HG03280 (cell line): ENCODE results near the gene CACNA1C.

Source experiments
- ATAC-seq: cut with Tn5 transposase; IDR thresholded peaks from one replicate; pipeline ENCODE4 v1.9.1; 2021; ENCODE audit warnings: mild to moderate bottlenecking, moderate library complexity; ENCODE audit not compliant: unreplicated experiment

The CACNA1C gene

DNA sequence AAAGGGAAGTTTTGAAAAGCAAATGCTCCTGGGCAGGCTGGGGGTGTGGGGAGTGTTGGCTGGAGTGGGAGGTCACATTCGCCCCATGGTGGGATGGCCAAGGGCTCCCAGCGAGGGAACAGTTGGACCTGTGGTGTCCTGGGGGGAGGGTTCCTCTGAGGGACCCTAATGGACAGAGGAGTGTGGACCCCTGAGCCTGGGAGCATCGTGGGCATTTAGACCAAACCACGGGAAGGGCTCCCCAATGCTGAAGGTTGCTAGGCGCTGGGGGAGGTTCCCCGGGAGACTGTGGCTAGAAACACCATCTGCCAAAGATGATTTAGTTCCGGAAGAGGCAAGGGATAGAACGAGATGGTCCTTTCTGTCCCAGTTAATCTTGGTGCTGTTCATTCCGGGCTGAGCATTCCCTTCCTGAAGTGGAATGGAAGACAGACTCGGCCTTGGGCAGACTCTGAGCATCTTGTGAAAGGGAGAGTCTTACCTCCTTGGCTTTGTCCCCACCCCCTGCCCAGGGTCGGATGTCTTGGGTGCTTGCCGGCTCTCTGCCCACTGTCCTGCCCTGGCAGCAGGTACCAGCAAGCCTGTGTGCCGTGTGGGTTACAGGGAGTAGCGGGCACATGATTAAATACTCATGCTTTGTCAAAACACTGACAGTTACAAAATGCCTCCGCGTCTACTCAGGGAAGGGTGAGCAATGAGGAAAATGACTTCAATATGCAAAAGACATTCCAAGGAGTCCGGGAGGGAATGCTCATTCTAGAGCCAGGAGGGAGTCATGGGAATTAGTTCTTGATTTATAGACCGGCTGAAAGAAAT is 215.9 kb downstream of the CACNA1C start:
- ATAC-seq, result no peak

DNA sequence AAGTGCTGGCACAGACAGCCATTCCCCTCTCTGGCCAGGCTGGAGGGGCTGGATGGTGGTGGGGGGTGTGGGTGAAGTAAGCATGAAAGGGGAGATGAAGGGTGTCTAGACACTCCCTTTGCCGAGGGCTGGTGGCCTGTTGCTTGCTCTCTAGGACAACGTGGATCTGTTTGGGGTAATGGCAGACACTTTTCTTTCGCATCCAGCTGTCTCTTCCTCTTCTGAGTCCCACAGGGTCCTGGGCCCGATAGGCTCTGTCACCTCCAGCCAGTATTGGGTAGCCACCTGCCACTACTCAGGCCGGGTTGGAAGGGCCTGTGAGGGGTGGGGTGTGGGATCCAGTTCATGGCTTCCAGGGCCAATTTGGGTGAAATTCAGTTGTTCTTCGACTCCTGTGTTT is 218.1 kb downstream of the CACNA1C start:
- no peak for ATAC-seq

DNA sequence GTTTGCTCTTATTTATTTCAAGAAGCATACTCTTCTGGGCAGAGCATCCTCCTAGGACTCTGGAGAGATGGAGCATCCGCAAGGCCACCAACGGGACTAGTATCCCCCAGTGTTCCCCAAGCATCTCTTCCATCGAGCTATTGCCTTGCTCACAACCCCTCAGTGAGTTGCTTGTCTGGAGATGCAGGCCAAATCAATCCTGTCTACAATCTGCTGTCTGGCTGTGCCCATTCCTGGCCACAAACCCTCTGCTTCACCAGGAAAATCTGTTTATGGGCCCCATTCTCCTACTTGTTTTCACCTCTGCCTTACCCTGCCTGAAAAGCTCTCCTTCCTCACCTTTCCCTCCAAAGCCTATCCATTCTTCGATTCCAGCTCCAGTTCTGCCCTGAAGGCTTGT is 219.2 kb downstream of the CACNA1C start:
- no peak for ATAC-seq

DNA sequence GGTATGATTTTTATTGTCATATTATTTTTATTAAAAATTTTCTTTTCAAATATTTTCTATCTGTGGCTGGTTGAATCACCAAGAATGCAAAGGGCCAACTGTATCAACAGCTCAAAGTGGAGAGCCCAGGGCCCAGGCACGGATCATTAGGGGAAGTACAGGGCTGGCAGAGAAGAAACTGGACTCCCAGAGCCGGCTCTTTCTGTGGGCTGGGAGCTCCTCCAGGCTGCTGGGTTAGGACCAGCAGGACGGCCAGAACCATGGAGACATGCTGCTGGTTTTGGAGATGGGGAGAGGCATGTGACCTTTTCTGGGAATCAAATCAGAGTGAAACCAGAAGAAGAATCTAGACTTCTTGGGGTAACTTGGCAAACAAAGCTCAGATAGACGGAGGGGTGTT is 220.5 kb downstream of the CACNA1C start:
- no peak for ATAC-seq

DNA sequence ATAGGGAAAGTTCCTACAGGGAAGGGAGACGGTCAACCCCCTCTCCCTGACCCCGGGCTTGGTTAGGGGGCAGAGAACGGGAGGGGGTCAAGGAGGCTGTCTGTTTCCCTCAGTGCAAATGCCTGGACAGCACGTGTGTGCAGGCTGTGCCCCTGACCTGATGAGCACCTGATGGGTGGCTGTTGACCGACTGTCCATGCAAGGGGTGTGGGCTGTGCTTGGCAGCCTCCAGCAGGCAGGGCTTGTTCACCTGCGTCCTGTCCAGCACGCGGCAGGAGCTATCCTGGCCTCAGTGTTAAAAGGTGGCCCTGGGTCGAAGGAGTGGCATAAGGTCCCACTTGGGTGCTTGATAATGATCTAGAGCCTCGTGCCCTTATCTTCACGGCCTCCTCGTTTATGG is 221.0 kb downstream of the CACNA1C start:
- no peak for ATAC-seq

DNA sequence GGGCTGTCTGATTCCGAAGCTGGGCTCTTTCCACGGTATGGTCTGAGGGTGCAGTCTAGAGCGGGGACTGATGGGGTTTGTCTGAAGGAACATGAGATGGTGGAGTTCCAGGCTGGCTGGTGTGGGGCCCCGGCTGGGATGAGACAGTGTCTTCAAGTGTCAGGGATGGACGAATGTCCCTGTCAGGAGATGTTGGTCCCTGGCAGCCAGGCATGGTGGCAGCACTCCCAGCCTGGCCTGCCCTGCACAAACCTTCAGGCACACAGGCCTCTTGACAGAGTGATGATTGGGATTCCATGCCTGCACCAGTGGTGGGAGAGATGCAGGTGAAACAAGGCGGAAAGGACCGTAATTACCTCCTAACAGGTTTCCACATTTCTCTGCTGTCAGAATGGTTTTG is 221.9 kb downstream of the CACNA1C start:
- ATAC-seq, result no peak

DNA sequence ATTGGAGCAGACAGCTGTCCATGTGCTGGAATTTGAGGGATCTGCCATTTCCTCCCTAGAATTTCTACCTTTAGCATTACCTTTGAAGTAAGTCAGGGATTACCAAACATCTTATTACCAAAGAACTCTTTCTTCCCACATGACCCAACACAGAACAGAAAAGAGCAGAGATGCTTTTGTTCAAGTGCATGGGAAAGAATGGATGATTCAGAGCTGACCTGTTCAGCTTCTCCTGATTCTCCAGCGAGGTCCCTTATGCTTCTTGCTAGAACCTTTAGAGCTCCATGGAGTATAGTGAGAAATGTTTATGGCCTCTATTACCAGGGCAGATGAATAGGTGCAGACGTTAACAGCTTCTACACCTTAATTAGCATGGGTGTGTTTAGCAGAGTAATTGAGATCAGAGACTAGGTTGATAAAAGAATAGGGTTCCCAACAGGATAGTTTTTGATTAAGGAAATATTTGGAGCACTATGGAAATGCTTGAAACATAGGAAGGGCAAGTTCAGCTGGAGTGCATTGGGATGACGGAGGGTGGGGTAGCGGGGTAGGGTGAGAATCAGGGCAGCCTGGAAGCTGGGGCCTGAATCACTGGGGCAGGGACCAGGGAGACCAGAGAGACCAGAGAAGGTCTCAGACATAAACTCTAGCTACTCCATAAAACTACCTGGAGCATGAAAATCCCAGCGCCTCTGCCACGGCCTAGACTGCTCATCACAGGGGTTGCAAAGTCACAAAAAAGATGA is 223.7 kb downstream of the CACNA1C start:
- no peak for ATAC-seq

DNA sequence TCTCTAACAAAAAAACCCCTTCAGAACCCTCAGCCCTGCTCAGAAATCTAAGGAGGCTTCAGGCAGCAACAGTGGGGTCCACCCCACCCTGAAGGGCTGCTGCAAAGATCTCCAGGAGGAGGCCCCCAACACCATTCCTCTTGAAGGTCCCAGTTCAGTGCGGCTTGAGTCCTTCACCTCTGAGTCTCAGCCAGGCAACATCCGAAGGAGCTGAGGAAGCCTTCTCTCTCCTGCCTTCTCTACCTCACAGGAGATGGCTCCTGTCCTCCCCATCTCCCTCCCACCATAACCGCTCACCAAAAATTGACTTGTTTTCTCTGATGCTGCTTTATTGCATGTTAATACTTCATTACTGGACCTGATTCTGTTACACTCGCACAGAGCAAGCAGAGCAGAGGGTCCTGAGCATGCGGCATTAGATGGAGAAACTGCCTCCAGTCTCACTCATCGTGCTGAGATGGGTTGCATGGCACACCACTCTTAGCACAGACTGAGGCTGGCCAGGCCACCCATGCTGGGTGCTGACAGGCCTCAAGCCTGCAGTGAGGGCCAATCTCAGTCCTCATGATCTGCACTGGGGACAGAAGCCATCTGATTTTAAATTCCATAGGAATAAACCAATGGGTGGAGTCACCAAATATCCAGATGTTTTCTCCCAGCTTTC is 224.8 kb downstream of the CACNA1C start:
- ATAC-seq, result no peak

DNA sequence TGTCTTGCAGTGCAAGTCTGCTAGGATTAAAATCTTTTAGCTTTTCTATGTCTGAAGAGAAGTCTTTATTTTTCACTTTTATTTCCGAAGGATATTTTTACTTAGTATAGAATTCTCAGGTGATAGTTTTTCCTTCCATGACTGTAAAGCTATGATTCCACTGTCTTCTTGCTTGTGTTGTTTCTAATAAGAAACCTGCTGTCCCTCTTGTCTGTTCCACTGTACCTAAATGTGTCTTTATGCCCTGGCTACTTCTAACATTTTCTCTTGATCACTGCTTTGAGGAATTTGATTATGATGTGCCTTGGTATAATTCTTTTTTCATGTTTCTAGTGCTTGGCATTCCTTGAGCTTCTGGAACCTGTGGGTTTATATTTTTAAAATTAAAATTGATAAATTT is 228.7 kb downstream of the CACNA1C start:
- ATAC-seq, result no peak

DNA sequence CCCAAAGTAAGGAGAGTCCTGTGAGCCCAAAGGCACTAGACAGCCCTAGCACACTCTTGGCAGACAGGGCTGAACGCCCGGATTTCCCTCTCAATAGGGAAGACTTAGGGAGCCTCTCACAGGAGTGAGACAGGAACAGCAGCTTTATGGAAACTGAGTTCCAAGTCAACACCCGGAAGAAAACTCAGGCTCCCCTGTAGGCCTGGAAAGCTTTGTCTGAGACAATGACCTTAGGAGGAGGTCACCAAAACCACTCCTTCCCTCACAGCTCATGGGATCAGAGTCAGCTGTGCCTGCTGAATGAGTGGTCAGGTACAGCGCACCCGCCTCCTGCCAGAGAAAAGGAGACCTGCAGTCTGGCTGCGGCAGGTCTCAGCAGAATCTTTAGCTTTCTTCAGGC is 229.5 kb downstream of the CACNA1C start:
- ATAC-seq, result no peak

DNA sequence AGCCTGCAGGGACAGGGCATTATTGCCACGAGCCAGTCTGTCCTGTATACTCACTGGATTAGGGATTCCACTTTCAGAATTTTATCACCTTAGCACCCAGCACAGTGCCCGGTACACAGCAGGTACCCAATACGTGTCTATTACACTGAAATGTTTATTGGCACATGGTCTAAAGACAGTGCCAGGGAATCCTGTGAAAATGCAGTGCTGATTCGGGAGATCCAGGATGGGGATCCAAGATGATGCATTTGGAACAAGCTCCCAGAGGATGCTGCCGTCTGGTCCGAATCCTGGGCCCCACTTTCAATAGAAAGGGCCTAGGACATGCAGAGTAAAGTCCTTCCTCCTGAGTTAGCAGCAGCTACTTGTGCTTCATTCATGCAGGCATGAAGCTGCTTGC is 230.7 kb downstream of the CACNA1C start:
- ATAC-seq, result no peak

DNA sequence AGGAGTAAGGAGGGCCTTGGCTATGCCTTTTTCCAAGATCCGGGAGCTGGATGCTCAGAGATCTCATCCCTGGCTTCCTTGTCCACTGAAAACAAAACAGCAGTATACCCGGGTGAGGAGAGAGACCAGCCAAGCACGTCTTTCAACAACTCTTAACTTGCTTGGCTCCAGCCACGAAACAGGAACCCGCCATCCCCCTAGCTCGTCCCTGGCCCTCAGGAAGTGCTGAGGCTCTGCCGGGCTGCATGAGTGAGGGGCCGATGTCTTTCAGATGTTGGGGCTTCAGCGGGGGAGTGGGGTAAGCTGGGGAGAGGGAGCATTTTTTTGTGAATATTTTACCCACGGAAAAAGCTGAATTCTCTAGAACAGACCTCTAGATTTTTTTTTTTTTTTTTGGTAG is 231.1 kb downstream of the CACNA1C start:
- ATAC-seq, result no peak

DNA sequence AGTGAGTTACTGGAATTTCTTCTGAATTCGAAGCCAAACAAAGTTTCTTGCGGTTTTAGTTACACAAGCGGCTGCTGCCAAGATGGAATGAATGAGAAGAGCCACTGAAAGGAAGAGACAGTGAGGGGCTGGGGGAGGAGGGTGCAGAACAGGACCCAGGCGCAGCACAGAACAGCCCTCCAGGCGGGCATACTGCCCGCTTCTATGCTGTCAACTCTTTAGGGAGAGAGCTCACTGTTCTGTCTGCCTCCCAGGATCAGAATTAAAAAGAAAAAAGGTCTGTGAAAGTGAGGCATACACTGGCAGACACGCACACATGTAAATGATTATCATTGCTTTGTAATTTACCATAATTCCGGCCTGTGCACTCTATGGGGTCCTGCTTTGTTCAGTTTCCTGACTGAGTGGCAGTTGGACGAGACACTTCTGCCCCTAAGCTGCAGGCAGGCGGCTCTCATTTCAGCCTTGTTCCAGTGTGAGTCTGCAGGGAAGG is 231.6 kb downstream of the CACNA1C start:
- ATAC-seq, result no peak

DNA sequence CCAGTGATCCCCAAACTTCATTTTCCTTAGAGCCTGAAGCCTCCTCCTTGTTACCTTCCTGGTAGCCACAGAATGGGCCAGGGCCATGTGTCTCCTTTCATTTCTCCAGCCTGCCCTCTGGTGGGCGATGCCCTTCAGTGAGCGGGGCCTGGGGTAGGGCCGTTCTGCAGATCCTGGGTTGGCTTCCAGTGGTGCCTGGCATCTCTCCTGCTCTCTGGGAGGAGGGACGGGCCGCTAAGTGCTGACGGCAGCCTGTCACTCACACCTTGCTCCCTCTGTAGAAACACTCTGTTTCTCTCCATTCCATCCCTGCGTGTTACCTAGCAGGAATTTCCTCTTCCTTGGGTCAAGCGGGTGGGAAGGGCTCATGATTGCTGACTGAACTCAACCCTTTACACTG is 232.1 kb downstream of the CACNA1C start:
- no peak for ATAC-seq

DNA sequence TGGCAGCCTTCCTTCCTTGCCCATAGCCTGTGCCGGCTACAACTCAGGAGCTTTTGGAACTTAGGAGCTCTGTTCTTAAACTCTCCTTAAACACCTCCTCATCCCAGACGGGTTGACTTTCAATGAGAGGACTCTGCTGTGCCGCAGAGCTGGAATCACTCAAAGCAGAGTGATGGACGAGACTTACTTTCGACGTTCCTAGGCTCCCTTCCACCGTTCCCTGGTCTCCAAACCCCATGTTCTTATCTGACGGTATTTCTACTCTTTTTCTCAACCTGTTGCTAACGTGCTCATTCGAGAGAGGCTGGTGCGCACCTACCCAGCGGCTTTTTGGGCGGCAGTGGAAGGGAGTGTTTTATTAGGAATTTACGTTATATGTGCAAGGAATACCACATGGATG is 232.7 kb downstream of the CACNA1C start:
- ATAC-seq, result no peak

DNA sequence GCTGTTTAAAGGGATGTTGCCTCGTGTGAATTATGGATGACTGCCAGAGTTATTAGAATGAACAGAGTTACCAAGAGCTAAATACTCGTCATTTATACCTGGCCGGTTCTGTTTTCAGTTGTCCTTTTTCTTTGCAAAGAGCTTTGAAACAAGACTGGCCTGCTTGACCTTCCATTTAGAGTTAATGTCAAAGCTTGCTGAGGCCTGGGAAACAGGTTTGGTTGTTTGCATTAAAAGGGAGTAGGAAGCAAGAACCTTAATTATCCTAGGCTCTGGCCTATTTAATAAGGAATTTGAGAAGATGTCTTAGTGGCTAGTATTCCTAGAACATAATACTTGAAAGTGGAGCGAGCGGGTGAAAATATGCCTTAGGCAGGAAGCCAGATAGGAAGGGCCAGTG is 233.3 kb downstream of the CACNA1C start:
- no peak for ATAC-seq

DNA sequence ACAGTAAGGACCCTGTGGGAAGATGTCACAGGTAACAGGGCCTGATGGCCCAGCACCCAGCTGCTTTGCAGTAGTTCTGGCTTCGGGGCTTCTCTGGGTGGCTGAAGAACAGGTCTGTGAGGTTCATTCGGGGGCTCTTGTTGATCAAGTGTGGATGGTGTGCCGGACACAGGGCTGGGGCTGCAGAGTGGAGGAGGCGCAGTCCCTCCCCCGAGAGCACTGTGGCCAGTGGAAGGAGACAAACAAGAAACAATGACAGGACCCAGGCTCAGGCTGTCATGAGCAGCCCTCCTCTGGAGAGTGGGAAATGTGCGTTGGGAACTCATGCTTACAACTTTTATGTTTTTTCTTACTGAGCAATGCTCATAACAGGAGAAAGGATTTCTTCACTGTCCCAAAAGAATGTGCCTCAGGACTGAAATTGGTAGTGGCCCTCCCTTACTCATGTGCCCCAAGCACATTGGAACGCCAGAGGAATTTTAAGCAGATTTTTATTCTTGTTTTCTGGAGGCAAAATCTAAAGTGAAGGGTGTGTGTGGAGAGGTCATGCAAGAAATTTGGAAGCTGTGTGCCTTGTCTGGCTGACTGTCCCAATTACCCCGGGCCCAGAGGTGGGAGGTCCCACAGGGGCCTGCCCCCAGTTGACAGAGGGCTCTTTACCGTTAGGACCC is 233.8 kb downstream of the CACNA1C start:
- ATAC-seq, result no peak

DNA sequence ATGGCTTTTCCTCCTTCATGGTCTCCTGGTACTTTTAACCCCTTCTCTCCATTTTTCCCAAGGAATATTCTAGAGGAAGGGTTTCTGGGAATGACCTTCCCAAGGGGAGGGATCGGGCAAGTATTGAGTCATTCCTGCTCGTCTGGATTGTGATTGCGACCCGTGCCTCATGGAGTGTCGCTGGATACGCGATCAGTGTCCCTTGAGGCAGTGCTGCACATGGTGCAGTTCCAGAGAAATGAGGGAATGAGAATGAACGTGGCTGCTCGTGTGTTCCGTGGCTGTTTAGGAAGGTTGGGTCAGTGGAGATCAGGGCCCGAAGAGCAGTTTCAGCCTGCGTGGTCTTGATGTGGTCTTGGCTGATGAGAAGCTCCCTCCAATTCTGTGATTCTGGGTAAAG is 234.4 kb downstream of the CACNA1C start:
- no peak for ATAC-seq

DNA sequence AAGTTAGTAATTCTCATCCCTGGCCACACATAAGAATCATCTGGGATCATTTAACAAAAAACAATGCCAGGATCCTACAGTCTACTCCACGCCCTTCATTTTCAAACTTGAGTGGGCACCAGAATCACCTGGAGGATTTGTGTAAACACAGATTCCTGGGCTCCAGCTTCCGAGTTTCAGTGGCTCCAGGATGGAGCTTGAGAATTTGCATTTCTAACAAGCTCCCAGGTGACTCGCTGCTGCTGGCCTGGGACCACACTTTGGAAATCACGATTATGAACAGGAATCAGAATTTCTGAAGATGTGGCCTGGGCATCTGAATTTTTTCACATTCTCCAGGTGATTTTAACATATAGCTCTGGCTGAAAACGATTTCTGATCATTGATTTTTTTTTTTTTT is 234.8 kb downstream of the CACNA1C start:
- no peak for ATAC-seq

DNA sequence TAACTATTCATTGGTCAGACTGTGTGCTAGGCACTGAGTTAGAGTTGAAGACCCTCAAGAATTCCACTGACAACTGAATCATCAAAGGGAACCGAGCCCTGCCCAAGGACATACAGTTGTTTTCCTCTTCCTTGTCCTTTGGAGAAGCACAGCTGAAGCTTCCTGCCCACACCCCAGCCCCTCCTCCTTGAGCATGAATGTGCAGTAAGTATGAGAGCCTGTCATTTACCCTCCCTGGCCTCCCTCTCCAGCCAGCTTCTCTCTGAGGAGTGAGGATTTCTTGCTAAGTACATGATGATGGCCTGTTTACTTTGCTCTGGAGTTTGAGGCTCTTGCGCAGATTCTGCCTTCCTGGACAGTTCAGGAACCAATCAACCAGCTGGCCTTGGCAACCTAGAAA is 235.2 kb downstream of the CACNA1C start:
- no peak for ATAC-seq

DNA sequence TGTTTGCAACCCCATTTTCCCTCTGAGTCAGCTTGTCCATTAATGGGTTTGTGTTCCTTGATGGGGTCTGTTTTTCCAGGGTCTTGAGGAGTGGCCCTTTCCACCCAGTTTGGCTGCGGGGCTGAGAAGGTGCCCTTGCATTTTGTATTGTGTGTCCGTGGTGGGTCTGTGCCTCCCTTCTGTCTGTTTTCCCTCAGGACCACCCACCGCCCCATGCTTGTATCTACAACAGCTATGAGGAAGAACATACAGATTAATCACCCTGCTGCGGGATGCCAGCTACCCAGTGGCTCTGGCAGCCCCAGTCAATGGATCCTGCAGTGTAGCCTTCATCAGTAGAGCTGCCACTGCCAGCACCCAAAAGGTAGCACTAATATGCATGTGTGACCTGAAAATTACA is 235.7 kb downstream of the CACNA1C start:
- no peak for ATAC-seq
